ENCODE measurements around the gene LSAMP. TPM values are rescaled to one million over a fixed set of nuclear protein-coding genes. Genes with fewer than 3 reads are reported as not detected.
A peak's percentile ranks its signal among the peaks of the same experiment; 100 is the strongest.

The LSAMP gene
- total RNA-seq, 1 experiment from 2014 or later: 5.7 TPM

DNA sequence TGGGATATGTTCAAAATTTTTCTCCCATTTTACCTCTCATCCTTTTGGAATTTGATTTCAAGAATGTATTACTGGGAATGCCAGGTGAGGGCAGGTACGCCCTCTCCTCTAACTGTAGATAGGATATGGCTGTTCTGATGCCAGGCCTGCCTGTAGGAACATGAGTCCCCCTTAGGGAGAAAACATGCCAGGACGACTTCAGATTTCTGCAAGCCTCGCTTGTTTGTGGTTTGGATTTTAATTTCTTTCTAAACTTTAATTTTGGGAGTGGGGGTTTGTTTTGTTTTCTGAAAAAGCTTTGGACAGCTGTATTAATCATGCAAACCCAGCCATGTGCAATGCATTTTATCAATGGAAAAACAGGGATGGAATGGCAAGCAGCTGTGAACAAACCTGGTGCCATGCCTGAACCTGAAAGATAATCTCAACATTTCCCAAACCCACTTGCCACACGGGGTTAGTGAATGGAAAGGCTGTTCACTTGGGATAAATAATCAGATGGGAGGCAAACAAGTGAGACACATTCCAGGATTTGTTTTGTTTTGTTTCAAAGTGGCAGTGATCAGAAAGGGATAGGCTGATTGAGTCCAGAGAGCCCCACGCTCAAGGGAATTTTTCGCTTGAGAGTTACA, 614.4 kb downstream of the LSAMP start:
- Mint-ChIP-seq H3K27me3 (ENCODE audit: low read depth) (no peaks in the 10 kb centered on the region), H3K36me3 (no peaks in the 10 kb centered on the region), H3K4me1 (peaks cover 24% of the 10 kb centered on the region), H3K4me3 (no peak overlapping the region), H3K9me3 (no peaks in the 10 kb centered on the region), H3K27ac (peak overlapping the region; percentile 89)
- ATAC-seq (no peak; the same call in 1 of the 2 replicates), DNase-seq (ENCODE audit: low spot score) (no peak)
- TF ChIP-seq, protein P1, sequence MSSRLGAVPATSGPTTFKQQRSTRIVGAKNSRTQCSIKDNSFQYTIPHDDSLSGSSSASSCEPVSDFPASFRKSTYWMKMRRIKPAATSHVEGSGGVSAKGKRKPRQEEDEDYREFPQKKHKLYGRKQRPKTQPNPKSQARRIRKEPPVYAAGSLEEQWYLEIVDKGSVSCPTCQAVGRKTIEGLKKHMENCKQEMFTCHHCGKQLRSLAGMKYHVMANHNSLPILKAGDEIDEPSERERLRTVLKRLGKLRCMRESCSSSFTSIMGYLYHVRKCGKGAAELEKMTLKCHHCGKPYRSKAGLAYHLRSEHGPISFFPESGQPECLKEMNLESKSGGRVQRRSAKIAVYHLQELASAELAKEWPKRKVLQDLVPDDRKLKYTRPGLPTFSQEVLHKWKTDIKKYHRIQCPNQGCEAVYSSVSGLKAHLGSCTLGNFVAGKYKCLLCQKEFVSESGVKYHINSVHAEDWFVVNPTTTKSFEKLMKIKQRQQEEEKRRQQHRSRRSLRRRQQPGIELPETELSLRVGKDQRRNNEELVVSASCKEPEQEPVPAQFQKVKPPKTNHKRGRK (CRISPR knock-in tag; IDR thresholded peaks at IDR 0.05; ENCODE audit: borderline replicate concordance): no peak
- TF ChIP-seq, protein P2, sequence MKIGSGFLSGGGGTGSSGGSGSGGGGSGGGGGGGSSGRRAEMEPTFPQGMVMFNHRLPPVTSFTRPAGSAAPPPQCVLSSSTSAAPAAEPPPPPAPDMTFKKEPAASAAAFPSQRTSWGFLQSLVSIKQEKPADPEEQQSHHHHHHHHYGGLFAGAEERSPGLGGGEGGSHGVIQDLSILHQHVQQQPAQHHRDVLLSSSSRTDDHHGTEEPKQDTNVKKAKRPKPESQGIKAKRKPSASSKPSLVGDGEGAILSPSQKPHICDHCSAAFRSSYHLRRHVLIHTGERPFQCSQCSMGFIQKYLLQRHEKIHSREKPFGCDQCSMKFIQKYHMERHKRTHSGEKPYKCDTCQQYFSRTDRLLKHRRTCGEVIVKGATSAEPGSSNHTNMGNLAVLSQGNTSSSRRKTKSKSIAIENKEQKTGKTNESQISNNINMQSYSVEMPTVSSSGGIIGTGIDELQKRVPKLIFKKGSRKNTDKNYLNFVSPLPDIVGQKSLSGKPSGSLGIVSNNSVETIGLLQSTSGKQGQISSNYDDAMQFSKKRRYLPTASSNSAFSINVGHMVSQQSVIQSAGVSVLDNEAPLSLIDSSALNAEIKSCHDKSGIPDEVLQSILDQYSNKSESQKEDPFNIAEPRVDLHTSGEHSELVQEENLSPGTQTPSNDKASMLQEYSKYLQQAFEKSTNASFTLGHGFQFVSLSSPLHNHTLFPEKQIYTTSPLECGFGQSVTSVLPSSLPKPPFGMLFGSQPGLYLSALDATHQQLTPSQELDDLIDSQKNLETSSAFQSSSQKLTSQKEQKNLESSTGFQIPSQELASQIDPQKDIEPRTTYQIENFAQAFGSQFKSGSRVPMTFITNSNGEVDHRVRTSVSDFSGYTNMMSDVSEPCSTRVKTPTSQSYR (CRISPR knock-in tag; IDR thresholded peaks at IDR 0.05): no peak
- TF ChIP-seq, protein P3, sequence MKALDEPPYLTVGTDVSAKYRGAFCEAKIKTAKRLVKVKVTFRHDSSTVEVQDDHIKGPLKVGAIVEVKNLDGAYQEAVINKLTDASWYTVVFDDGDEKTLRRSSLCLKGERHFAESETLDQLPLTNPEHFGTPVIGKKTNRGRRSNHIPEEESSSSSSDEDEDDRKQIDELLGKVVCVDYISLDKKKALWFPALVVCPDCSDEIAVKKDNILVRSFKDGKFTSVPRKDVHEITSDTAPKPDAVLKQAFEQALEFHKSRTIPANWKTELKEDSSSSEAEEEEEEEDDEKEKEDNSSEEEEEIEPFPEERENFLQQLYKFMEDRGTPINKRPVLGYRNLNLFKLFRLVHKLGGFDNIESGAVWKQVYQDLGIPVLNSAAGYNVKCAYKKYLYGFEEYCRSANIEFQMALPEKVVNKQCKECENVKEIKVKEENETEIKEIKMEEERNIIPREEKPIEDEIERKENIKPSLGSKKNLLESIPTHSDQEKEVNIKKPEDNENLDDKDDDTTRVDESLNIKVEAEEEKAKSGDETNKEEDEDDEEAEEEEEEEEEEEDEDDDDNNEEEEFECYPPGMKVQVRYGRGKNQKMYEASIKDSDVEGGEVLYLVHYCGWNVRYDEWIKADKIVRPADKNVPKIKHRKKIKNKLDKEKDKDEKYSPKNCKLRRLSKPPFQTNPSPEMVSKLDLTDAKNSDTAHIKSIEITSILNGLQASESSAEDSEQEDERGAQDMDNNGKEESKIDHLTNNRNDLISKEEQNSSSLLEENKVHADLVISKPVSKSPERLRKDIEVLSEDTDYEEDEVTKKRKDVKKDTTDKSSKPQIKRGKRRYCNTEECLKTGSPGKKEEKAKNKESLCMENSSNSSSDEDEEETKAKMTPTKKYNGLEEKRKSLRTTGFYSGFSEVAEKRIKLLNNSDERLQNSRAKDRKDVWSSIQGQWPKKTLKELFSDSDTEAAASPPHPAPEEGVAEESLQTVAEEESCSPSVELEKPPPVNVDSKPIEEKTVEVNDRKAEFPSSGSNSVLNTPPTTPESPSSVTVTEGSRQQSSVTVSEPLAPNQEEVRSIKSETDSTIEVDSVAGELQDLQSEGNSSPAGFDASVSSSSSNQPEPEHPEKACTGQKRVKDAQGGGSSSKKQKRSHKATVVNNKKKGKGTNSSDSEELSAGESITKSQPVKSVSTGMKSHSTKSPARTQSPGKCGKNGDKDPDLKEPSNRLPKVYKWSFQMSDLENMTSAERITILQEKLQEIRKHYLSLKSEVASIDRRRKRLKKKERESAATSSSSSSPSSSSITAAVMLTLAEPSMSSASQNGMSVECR (CRISPR knock-in tag; IDR thresholded peaks at IDR 0.05; ENCODE audit: borderline replicate concordance): no peak
- TF ChIP-seq, protein P4, sequence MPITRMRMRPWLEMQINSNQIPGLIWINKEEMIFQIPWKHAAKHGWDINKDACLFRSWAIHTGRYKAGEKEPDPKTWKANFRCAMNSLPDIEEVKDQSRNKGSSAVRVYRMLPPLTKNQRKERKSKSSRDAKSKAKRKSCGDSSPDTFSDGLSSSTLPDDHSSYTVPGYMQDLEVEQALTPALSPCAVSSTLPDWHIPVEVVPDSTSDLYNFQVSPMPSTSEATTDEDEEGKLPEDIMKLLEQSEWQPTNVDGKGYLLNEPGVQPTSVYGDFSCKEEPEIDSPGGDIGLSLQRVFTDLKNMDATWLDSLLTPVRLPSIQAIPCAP (CRISPR knock-in tag; IDR thresholded peaks at IDR 0.05): no peak
- ChIA-PET CTCF (interaction anchor here (1.0 to 3.2 kb wide), 4 partner anchors 8 to 92 kb away, joined by 3 to 21 read pairs (median 4); no protein-coding TSS in a partner anchor), POLR2A (no interaction called here)

DNA sequence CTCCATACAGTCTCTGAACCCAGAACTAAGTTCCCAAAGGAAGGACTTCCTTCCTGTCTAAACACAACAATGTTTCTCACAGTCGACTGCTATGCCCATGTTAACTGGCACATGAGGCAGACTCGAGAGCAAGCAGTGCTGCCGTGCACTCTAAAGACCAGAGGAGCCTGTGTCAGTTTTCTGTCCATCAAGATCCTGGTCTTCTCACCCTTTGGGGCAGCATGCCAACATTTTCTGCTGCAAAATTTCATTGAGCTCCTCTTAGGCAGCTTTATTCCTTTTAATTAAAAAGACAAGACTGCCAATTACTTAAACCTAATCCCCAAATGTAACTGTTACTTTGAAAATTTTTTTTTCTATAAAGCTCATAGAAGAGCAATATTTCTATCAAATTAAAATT, 616.9 kb downstream of the LSAMP start:
- H3K27ac Mint-ChIP-seq: no peak overlapping the region
- TF ChIP-seq GTF2I (CRISPR knock-in tag; conservative IDR thresholded peaks at IDR 0.05): no peak
- no peak for TF ChIP-seq ZNF416 (CRISPR knock-in tag; IDR thresholded peaks at IDR 0.05)
- no peak for TF ChIP-seq ZNF121 (CRISPR knock-in tag; IDR thresholded peaks at IDR 0.05)
- TF ChIP-seq PRRX2 (CRISPR knock-in tag; IDR thresholded peaks at IDR 0.05): no peak
- no peak for TF ChIP-seq NR2C2 (CRISPR knock-in tag; IDR thresholded peaks at IDR 0.05)
- TF ChIP-seq ELF4 (CRISPR knock-in tag; IDR thresholded peaks at IDR 0.05; ENCODE audit: low read depth): no peak
- TF ChIP-seq, protein P5, sequence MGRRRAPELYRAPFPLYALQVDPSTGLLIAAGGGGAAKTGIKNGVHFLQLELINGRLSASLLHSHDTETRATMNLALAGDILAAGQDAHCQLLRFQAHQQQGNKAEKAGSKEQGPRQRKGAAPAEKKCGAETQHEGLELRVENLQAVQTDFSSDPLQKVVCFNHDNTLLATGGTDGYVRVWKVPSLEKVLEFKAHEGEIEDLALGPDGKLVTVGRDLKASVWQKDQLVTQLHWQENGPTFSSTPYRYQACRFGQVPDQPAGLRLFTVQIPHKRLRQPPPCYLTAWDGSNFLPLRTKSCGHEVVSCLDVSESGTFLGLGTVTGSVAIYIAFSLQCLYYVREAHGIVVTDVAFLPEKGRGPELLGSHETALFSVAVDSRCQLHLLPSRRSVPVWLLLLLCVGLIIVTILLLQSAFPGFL (CRISPR knock-in tag; IDR thresholded peaks at IDR 0.05; ENCODE audit: borderline replicate concordance): no peak
- TF ChIP-seq MXD4 (CRISPR knock-in tag; IDR thresholded peaks at IDR 0.05; ENCODE audit: borderline replicate concordance): no peak
- TF ChIP-seq, protein P6, sequence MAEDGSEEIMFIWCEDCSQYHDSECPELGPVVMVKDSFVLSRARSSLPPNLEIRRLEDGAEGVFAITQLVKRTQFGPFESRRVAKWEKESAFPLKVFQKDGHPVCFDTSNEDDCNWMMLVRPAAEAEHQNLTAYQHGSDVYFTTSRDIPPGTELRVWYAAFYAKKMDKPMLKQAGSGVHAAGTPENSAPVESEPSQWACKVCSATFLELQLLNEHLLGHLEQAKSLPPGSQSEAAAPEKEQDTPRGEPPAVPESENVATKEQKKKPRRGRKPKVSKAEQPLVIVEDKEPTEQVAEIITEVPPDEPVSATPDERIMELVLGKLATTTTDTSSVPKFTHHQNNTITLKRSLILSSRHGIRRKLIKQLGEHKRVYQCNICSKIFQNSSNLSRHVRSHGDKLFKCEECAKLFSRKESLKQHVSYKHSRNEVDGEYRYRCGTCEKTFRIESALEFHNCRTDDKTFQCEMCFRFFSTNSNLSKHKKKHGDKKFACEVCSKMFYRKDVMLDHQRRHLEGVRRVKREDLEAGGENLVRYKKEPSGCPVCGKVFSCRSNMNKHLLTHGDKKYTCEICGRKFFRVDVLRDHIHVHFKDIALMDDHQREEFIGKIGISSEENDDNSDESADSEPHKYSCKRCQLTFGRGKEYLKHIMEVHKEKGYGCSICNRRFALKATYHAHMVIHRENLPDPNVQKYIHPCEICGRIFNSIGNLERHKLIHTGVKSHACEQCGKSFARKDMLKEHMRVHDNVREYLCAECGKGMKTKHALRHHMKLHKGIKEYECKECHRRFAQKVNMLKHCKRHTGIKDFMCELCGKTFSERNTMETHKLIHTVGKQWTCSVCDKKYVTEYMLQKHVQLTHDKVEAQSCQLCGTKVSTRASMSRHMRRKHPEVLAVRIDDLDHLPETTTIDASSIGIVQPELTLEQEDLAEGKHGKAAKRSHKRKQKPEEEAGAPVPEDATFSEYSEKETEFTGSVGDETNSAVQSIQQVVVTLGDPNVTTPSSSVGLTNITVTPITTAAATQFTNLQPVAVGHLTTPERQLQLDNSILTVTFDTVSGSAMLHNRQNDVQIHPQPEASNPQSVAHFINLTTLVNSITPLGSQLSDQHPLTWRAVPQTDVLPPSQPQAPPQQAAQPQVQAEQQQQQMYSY (CRISPR knock-in tag; IDR thresholded peaks at IDR 0.05): no peak
- TF ChIP-seq, protein P1 (CRISPR knock-in tag; IDR thresholded peaks at IDR 0.05; ENCODE audit: borderline replicate concordance): no peak
- no peak for TF ChIP-seq TEAD1 (CRISPR knock-in tag; IDR thresholded peaks at IDR 0.05)
- no peak for TF ChIP-seq GABPB1 (CRISPR knock-in tag; IDR thresholded peaks at IDR 0.05)
- no peak for TF ChIP-seq CREB1 (CRISPR knock-in tag; IDR thresholded peaks at IDR 0.05)
- ATAC-seq (no peak), DNase-seq (ENCODE audit: low spot score) (no peak)
- no peaks in the 10 kb centered on the region for H3K36me3 Mint-ChIP-seq
- H3K4me1 Mint-ChIP-seq: peaks cover 24% of the 10 kb centered on the region
- H3K9me3 Mint-ChIP-seq: no peaks in the 10 kb centered on the region
- CTCF ChIA-PET: interaction anchor here (0.6 to 1.9 kb wide), 4 partner anchors 8 to 94 kb away, joined by 3 to 6 read pairs (median 4); no protein-coding TSS in a partner anchor
- POLR2A ChIA-PET: no interaction called here
- H3K27me3 Mint-ChIP-seq (ENCODE audit: low read depth): no peaks in the 10 kb centered on the region
- H3K4me3 Mint-ChIP-seq: no peak overlapping the region
